SK-N-SH treated with all-trans-retinoic acid at 6 μM for 48 hours (cell line): Measurements from ENCODE around the gene LARP4.

Source experiments
- ATAC-seq: fragments of 200-7000 bp; cut with Tn5 transposase; 3 replicates; pipeline ENCODE4 v1.9.1; 2020; ENCODE audit warnings: mild to moderate bottlenecking, moderate library complexity
- ARNTL ChIP-seq: fragments of 450-650 bp; formaldehyde crosslinking; IDR thresholded peaks from 2 replicates; pipeline ENCODE4 v1.5.0; 2020; ENCODE audit warnings: low read depth, mild to moderate bottlenecking, moderate library complexity, borderline replicate concordance
- BACH2 ChIP-seq: fragments of 250-450 bp; sonication (Bioruptor Pico); IDR thresholded peaks from 2 replicates; pipeline ENCODE4 v1.9.0; 2021; ENCODE audit warnings: mild to moderate bottlenecking, borderline replicate concordance
- ESRRG ChIP-seq: fragments of 250-450 bp; sonication (Bioruptor Pico); IDR thresholded peaks from 2 replicates; pipeline ENCODE4 v1.6.1; 2021; ENCODE audit warnings: mild to moderate bottlenecking
- GLIS3 ChIP-seq: fragments of 250-450 bp; sonication (Bioruptor Pico); IDR thresholded peaks from 2 replicates; pipeline ENCODE4 v1.5.0; 2020; ENCODE audit warnings: mild to moderate bottlenecking, moderate library complexity
- ISL1 ChIP-seq: fragments of 250-450 bp; sonication (Bioruptor Pico); IDR thresholded peaks from 2 replicates; pipeline ENCODE4 v2.1.2; 2022; ENCODE audit warnings: mild to moderate bottlenecking, moderate library complexity
- OSR1 ChIP-seq: fragments of 250-450 bp; sonication (Bioruptor Pico); IDR thresholded peaks from 2 replicates; pipeline ENCODE4 v1.8.0; 2022; ENCODE audit warnings: moderate library complexity, mild to moderate bottlenecking, inconsistent platforms
- PPARA ChIP-seq: fragments of 250-450 bp; sonication (Bioruptor Pico); IDR thresholded peaks from 2 replicates; pipeline ENCODE4 v1.5.0; 2020; ENCODE audit warnings: mild to moderate bottlenecking, borderline replicate concordance
- RARB ChIP-seq: fragments of 250-450 bp; sonication (Bioruptor Pico); IDR thresholded peaks from 2 replicates; pipeline ENCODE4 v1.8.0; 2021; ENCODE audit warnings: mild to moderate bottlenecking, moderate library complexity
- SNAI2 ChIP-seq: fragments of 250-450 bp; sonication (Bioruptor Pico); IDR thresholded peaks from 2 replicates; pipeline ENCODE4 v1.5.0; 2020; ENCODE audit warnings: mild to moderate bottlenecking, moderate library complexity
- TCF4 ChIP-seq: fragments of 250-450 bp; sonication (Bioruptor Pico); IDR thresholded peaks from 2 replicates; pipeline ENCODE4 v1.8.0; 2021; ENCODE audit warnings: mild to moderate bottlenecking, moderate library complexity, borderline replicate concordance
- ZFP3 ChIP-seq: fragments of 250-450 bp; sonication (Bioruptor Pico); IDR thresholded peaks from 2 replicates; pipeline ENCODE4 v1.5.0; 2020; ENCODE audit warnings: mild to moderate bottlenecking, moderate library complexity
- ZNF565 ChIP-seq: fragments of 450-650 bp; formaldehyde crosslinking; conservative IDR thresholded peaks from 2 replicates; pipeline ENCODE4 v1.5.0; 2020; ENCODE audit warnings: low read depth, mild to moderate bottlenecking, moderate library complexity
- ZNF70 ChIP-seq: fragments of 450-650 bp; formaldehyde crosslinking; IDR thresholded peaks from 2 replicates; pipeline ENCODE4 v1.5.0; 2020; ENCODE audit warnings: mild to moderate bottlenecking, moderate library complexity
- TF ChIP-seq, protein P1 (sequence below): fragments of 250-450 bp; sonication (Bioruptor Pico); IDR thresholded peaks from 2 replicates; pipeline ENCODE4 v1.5.0; 2020; ENCODE audit warnings: mild to moderate bottlenecking, moderate library complexity
- TF ChIP-seq, protein P2 (sequence below): fragments of 250-450 bp; sonication (Bioruptor Pico); IDR thresholded peaks from 2 replicates; pipeline ENCODE4 v1.5.1; 2020; ENCODE audit warnings: low read depth, mild to moderate bottlenecking, moderate library complexity
- TF ChIP-seq, protein P3 (sequence below): fragments of 250-450 bp; sonication (Bioruptor Pico); IDR thresholded peaks from 2 replicates; pipeline ENCODE4 v1.8.0; 2021; ENCODE audit warnings: low read depth, mild to moderate bottlenecking, moderate library complexity, borderline replicate concordance
- TF ChIP-seq, protein P4 (sequence below): fragments of 250-450 bp; sonication (Bioruptor Pico); IDR thresholded peaks from 2 replicates; pipeline ENCODE4 v1.5.1; 2021; ENCODE audit warnings: mild to moderate bottlenecking, moderate library complexity
- TF ChIP-seq, protein P5 (sequence below): fragments of 250-450 bp; sonication (Bioruptor Pico); IDR thresholded peaks from 2 replicates; pipeline ENCODE4 v1.8.0; 2020; ENCODE audit warnings: mild to moderate bottlenecking, moderate library complexity, borderline replicate concordance

LARP4 gene

DNA sequence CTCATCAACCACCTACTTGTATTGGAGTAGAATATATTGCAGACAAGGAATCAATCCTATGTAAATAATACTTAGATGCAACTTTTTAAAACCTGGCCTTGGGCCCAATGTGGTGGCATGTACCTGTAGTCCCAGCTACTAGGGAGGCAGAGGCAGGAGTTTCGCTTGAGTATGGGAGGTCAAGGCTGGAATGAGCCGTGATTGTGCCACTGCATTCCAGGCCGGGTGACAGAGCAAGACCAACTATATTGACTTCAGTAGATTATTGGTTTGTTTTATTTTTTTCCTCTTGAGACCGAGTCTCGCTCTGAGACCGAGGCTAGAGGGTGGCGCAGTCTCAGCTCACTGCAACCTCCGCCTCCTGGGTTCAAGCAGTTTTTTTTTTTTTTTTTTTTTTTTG is 3.6 kb downstream of the LARP4 start (continued):
- TF ChIP-seq, protein P1, sequence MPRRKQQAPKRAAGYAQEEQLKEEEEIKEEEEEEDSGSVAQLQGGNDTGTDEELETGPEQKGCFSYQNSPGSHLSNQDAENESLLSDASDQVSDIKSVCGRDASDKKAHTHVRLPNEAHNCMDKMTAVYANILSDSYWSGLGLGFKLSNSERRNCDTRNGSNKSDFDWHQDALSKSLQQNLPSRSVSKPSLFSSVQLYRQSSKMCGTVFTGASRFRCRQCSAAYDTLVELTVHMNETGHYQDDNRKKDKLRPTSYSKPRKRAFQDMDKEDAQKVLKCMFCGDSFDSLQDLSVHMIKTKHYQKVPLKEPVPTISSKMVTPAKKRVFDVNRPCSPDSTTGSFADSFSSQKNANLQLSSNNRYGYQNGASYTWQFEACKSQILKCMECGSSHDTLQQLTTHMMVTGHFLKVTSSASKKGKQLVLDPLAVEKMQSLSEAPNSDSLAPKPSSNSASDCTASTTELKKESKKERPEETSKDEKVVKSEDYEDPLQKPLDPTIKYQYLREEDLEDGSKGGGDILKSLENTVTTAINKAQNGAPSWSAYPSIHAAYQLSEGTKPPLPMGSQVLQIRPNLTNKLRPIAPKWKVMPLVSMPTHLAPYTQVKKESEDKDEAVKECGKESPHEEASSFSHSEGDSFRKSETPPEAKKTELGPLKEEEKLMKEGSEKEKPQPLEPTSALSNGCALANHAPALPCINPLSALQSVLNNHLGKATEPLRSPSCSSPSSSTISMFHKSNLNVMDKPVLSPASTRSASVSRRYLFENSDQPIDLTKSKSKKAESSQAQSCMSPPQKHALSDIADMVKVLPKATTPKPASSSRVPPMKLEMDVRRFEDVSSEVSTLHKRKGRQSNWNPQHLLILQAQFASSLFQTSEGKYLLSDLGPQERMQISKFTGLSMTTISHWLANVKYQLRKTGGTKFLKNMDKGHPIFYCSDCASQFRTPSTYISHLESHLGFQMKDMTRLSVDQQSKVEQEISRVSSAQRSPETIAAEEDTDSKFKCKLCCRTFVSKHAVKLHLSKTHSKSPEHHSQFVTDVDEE = no peak
- TF ChIP-seq, protein P2, sequence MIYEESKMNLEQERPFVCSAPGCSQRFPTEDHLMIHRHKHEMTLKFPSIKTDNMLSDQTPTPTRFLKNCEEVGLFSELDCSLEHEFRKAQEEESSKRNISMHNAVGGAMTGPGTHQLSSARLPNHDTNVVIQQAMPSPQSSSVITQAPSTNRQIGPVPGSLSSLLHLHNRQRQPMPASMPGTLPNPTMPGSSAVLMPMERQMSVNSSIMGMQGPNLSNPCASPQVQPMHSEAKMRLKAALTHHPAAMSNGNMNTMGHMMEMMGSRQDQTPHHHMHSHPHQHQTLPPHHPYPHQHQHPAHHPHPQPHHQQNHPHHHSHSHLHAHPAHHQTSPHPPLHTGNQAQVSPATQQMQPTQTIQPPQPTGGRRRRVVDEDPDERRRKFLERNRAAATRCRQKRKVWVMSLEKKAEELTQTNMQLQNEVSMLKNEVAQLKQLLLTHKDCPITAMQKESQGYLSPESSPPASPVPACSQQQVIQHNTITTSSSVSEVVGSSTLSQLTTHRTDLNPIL (CRISPR knock-in tag) = no peak
- no peak for TF ChIP-seq RARB
- TF ChIP-seq ZNF565 (CRISPR knock-in tag) = no peak
- no peak for TF ChIP-seq ESRRG (CRISPR knock-in tag)
- TF ChIP-seq TCF4 = no peak
- no peak for TF ChIP-seq GLIS3
- TF ChIP-seq OSR1 (CRISPR knock-in tag) = no peak
- no peak for TF ChIP-seq BACH2 (CRISPR knock-in tag)

- ATAC-seq = no peak
- TF ChIP-seq, protein P3, sequence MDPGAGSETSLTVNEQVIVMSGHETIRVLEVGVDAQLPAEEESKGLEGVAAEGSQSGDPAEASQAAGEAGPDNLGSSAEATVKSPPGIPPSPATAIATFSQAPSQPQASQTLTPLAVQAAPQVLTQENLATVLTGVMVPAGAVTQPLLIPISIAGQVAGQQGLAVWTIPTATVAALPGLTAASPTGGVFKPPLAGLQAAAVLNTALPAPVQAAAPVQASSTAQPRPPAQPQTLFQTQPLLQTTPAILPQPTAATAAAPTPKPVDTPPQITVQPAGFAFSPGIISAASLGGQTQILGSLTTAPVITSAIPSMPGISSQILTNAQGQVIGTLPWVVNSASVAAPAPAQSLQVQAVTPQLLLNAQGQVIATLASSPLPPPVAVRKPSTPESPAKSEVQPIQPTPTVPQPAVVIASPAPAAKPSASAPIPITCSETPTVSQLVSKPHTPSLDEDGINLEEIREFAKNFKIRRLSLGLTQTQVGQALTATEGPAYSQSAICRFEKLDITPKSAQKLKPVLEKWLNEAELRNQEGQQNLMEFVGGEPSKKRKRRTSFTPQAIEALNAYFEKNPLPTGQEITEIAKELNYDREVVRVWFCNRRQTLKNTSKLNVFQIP (CRISPR knock-in tag) = no peak
- no peak for TF ChIP-seq ARNTL
- TF ChIP-seq, protein P1 = no peak
- no peak for TF ChIP-seq PPARA (CRISPR knock-in tag)
- TF ChIP-seq BACH2 (CRISPR knock-in tag) = no peak
Observed at GRCh38 chr12:50411051-50411660, 10.5 kb downstream of the LARP4 start.

- no peak for TF ChIP-seq BACH2 (CRISPR knock-in tag)
- TF ChIP-seq ZNF70 (CRISPR knock-in tag) = no peak
- TF ChIP-seq ZFP3 (CRISPR knock-in tag) = no peak
- TF ChIP-seq, protein P4, sequence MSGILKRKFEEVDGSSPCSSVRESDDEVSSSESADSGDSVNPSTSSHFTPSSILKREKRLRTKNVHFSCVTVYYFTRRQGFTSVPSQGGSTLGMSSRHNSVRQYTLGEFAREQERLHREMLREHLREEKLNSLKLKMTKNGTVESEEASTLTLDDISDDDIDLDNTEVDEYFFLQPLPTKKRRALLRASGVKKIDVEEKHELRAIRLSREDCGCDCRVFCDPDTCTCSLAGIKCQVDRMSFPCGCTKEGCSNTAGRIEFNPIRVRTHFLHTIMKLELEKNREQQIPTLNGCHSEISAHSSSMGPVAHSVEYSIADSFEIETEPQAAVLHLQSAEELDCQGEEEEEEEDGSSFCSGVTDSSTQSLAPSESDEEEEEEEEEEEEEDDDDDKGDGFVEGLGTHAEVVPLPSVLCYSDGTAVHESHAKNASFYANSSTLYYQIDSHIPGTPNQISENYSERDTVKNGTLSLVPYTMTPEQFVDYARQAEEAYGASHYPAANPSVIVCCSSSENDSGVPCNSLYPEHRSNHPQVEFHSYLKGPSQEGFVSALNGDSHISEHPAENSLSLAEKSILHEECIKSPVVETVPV (CRISPR knock-in tag) = no peak
- TF ChIP-seq TCF4 = no peak
- TF ChIP-seq, protein P5, sequence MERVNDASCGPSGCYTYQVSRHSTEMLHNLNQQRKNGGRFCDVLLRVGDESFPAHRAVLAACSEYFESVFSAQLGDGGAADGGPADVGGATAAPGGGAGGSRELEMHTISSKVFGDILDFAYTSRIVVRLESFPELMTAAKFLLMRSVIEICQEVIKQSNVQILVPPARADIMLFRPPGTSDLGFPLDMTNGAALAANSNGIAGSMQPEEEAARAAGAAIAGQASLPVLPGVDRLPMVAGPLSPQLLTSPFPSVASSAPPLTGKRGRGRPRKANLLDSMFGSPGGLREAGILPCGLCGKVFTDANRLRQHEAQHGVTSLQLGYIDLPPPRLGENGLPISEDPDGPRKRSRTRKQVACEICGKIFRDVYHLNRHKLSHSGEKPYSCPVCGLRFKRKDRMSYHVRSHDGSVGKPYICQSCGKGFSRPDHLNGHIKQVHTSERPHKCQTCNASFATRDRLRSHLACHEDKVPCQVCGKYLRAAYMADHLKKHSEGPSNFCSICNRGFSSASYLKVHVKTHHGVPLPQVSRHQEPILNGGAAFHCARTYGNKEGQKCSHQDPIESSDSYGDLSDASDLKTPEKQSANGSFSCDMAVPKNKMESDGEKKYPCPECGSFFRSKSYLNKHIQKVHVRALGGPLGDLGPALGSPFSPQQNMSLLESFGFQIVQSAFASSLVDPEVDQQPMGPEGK = no peak
- no peak for TF ChIP-seq SNAI2 (CRISPR knock-in tag)
- TF ChIP-seq GLIS3 = no peak
- no peak for TF ChIP-seq ISL1
- TF ChIP-seq, protein P1 = no peak
- ATAC-seq = no peak
Observed at GRCh38 chr12:50415899-50416479, 15.3 kb downstream of the LARP4 start.
